NK-92 (cell line): Measurements from ENCODE around the gene C6orf120.
"Not testable (repeated sequence)": the region's sequence is repeated elsewhere in the genome, so short reads cannot be mapped to it uniquely, and the experiment has no call there.

Experiments used
- DNase-seq: peaks from one replicate; lab custom pipeline; 2025; ENCODE audit not compliant: unreplicated experiment; lab: John Stamatoyannopoulos, UW

The C6orf120 gene

DNA sequence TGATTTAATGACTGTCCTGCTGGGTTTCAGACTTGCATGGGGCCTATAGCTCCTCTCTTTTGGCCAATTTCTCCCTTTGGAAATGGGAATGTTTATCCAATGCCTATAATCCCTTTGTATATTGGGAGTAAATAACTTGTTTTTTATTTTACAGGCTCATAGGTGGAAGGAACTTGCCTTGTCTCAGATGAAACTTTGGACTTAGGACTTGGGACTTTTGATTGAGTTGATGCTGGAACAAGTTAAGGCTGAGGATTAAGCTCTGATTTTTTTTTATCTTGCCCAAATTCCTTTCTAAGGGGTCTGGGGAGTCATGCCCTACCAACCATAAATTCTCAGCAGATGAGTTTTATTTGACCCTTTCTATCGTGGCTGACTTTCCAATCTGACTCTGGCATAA is 23.6 kb upstream of the C6orf120 start:
- DNase-seq = no peak

DNA sequence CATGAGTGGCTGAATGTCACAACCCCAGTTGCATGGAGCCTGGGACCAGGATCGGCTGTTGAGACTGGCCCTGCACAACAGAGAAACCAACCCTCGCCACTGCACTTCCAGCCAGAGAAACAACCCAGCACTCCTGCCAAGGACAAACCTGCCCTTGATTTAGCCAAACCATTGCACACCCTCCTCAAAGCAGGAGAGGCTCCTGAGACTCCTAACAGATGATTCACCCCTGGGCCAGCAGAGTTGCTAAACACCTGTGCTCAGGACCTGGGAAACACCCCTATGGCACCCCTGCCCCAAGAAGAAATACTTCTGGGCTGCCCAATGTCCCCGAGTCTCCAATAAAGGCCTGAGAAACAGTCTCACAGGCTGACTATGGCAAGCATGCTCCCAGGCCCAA is 17.9 kb upstream of the C6orf120 start:
- DNase-seq = no peak

DNA sequence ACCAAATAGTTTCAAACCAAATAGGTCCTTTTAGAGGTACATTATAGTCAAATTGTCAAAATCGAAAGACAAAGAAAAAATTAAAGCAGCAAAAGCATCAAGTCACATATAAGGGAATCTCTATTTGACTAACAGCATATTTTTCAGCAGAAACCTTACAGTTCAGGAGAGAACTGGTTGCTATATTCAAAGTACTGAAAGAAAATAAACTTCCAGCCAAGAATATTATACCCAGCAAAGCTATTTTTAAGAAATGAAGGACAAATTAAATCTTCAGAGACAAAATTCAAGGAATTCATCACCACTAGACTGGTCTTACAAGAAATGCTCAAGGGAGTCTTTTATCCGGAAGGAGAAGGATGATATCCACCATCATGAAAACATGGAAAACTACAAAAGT is 16.1 kb upstream of the C6orf120 start:
- DNase-seq = no peak

DNA sequence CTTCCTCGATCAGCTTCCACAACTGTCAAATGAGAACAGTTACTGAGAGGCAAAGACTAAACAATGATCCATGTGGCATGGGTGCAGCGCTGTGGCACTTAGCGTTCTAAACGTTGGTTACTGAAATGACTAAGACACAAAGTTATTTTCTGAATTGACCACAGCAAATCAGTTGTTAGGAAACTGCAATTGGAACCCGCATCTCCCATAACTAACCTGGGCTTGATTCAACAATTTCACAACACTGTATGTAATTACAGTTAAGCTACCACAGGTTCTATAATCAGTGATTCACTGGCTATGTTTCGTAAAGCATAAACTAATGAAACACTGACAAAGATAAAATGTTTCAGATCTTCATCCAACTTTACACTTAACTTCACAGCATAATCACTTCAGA is 12.6 kb upstream of the C6orf120 start:
- DNase-seq = no peak

DNA sequence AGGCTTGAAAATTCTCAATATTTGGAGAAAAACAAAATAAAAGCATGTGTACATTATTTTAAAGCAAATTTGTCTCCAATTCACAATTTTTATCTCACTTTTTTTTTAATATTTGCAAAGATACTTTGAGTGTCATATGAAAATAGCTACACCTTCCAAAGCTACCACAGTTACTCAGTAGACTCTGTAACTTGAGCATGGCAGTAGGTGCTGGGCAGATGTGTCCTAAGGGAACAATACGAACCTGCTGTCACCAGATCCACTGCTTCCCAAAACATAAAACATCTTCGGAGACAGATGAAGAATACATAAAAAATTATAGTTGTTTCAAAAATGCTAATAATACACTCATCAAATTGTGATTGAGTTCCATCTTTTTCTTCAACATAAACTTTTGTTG is 10.7 kb upstream of the C6orf120 start:
- DNase-seq = no peak

DNA sequence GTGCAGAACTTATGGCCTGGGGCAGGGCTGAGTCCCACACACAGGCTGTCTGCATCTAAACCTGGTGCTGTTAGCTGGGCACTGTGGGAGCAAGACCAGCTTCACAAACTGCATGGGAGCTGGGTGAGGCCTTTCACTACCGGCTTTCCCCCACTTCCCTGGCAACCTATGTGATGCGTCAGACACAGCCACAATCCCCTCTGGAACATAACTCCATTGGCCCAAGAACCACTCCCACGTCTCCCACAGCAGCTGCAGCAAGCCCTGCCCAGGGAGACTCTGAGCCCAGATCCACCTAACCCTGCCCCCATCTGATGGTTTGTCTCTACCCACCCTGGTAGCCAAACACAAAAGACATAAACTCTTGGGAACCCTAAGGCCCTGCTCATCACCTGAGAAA is 9.4 kb upstream of the C6orf120 start:
- no peak for DNase-seq

DNA sequence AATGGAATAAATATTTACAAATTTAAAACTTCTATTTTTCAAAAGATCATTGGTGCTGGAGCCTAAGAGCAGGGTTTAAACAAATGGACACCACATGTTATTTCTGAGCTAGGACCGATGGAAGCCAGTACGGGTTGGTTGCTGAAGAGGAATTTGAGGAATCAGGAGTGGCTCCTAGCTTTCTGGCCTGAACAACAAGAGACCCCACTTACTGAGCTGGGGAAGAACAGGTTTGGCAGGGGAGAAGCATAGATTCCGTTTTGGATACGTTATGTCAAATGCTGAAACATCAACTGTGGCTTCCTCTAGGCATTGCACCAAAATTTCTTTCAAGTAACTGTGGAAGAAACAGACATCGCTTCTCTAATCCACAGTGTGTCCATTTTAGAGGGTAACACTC is 6.8 kb upstream of the C6orf120 start:
- no peak for DNase-seq

DNA sequence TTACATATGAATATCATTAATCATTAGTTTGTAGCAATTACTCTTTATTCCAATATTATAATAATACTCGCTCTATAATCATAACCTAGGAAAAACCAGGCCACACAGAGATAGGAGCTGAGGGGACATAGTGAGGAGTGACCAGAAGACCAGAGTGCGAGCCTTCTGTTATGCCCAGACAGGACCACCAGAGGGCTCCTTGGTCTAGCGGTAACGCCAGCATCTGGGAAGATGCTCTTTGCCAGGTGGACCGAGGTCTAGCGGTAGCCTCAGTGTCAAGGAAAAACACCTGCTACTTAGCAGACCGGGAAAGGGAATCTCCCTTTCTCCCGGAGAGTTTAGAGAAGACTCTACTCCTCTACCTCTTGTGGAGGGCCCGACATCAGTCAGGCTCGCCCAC is 4.8 kb upstream of the C6orf120 start:
- DNase-seq = not testable (repeated sequence)

DNA sequence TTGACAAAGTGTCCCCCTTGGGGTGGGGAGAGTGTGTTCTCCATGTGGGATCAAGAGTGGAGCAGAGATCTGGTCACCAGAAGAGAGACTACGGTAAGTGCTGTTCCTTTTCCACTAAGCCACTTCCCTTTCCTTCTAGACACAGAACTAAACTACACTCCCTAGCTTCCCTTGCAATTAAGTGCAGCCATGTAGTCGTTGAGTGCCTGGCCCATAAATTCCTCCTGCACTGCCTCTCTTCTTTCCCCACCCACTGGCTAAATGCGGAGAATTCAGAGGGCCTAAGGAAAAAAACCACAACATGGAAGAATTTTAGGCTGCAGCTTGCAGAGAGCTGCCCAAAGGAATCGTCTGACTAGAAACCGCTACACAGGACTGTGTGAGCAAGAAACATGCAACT is 1.6 kb upstream of the C6orf120 start:
- no peak for DNase-seq

DNA sequence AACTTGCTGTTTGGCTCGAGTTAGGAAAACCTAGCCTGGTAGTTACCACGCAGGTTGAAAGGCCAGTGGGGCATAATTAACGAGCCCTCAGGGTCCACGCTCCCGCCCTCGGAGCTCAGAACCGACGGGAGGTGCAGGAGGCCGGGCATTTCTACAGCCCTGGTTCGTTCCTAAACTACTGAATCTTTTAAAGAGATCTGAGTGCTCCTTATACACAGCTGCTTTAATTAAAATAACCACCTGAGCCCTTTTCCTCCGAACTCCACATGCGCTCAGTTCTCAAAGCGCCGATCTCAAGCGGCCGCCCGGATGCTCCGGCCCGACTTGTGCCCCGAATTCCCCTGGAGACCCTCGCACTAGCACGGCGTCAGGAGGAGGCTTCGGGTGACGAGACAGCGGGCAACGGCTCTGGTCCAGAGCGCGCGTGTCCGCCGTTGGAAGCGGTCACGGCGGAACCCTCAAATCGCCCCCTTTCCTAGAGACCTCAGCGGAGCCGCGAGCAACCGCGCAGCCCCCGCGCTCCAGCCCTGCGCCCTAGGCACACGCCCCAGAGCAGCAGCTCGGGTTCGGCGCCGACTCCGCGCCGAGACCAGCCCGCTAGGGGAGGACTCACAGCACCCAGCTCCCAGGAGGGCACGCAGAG is 494 bp upstream of the C6orf120 start:
- no peak for DNase-seq

DNA sequence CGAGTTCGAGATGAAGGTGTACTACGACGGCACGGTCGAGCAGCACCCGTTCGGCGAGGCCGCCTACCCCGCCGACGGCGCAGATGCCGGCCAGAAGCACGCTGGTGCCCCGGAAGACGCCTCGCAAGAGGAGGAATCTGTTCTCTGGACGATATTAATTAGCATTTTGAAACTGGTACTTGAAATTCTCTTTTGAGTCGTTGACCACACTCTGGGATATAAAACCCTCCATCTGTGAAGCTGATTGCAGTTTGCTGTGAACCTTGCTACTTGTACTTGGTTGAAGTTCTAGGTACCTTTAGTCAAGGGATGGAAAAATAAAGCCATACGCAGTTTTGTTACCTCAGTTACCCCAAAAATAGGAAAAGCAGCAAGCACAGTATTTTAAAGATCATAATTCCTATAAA is 917 bp downstream of the C6orf120 start:
- DNase-seq = no peak

DNA sequence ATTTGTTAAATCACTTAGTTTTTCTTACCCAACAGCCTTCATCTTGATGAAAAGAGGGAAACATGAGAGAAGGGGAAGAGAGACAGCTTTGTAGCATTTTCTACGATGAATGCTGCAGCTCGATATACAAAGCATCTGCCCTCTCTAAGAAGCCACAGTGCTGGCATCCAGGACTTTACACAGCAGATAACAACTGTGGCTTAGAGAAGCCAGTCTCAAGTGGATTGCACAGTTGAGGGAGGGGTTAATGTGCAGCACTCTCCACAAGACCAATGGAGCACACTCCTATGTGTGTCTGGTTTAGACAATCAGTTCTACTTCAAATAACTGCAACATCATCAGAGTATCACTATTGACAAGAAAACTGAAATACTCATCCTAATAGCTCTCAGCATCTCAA is 5.8 kb downstream of the C6orf120 start:
- DNase-seq = no peak

DNA sequence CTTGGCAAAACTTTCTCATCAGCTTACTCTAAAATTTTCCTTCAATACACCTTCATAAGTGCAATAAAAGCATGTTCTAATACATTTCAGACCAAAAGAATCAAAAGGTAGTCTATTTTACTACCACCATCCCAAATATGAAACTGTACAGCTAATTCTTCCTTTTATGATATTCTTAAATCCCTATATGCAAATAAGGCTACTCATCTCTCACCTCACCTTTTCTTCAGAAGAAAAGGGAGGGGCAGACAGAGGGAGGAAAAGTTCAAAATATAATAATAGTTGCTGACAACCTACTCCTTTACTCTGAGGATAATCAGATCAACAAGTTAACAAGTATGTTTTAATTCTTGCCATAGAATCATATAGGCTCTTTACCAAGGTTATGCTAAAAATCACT is 7.4 kb downstream of the C6orf120 start:
- DNase-seq = no peak

DNA sequence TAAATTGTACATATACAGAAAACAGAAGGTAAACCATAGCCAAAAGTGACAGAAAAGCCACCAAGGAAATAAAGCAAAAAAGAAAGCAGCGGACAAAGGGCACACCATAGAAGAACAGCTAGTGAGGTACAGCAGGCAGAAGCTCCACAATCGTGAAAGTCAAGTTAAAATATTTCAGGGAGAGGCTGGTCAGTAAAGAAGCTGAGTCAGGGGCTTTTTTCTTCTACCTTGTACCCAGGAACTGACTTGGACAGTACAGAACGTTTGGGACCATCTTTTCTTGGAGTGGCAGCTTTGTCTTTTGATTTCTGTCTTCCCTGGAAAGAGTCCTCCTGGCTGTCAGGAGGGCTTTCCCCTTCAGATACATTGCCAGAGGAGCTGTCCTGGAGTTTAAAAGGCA is 8.1 kb downstream of the C6orf120 start:
- no peak for DNase-seq

DNA sequence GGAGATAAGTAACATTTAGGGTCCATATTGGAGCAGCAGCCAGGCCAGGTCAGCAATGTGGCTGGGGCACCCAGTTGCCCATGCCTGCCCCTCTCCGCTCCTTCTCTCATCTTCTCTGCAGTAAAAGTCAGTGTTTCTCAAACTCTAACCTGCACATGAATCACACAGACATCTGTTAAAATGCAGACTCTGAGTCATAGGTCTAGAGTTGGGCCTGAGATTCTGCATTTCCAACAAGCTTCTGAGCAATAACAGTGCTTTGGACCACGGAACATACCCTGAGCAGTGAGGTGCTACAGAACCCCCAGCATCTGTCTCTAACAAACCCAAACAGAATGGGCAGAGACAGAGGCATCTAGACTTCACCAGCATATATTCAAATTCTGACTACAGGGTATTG is 12.3 kb downstream of the C6orf120 start:
- no peak for DNase-seq

DNA sequence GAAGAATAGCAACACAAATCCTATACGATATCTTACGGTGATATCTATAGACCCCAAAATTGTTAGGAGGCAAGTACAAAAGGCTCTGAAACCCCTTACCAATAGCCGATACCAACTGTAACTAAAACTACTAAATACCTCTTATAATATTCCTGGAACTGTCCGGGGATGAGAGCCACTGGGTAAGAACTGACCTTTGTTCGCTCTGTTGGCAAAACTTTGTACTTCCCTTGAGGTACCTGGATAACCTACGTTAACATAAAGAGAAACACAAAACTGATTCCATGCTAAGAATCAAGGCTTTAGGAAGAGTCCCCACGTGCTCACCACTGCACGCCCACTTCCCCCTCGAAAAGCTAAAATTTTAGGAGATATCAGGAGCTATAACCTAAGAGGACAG is 12.7 kb downstream of the C6orf120 start:
- DNase-seq = no peak

DNA sequence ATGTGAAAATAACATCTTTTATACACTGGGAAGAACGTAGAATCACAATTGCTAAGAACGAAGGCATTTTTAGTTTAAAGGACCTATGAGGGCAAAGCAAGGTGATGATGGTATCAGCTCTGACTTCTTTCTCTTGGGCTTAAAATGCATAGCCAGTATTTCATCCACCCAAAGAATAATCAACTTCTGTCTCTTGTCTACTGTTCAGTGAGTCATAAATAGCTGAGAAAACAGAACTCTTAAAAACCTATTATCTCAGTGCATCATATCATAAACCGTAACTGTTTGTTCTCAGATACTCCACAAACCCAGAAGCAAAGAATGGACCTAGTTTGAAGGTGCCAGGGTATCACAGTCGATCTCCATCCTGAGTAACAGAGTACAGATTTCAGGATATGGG is 17.2 kb downstream of the C6orf120 start:
- DNase-seq = no peak

DNA sequence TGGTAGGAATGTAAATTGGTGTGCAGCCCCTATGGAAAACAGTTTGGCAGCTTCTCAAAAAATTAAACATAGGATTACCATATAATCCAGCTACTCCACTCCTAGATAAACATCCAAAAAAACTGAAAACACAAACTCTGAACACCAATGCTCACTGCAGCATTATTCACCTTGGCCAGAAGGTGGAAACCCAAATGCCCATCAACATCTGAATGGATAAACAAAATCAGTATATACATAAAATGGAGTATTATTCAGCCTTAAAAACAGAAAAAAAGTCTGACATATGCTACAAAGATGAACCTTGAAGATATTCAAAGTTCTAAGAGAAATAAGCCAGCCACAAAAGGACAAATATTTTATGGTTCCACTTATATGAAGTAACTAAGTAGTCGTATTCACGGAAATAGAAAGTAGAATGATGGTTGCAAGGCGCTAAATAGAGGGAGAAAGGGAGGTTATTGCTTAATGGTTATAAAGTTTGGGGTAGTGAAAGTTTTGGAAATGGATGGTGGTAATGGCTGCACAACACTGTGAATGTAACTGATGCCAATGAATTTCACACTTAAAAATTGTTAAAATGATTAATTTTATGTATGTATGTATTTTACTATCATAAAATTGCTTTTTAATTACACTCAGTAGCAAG is 18.4 kb downstream of the C6orf120 start:
- DNase-seq = no peak

DNA sequence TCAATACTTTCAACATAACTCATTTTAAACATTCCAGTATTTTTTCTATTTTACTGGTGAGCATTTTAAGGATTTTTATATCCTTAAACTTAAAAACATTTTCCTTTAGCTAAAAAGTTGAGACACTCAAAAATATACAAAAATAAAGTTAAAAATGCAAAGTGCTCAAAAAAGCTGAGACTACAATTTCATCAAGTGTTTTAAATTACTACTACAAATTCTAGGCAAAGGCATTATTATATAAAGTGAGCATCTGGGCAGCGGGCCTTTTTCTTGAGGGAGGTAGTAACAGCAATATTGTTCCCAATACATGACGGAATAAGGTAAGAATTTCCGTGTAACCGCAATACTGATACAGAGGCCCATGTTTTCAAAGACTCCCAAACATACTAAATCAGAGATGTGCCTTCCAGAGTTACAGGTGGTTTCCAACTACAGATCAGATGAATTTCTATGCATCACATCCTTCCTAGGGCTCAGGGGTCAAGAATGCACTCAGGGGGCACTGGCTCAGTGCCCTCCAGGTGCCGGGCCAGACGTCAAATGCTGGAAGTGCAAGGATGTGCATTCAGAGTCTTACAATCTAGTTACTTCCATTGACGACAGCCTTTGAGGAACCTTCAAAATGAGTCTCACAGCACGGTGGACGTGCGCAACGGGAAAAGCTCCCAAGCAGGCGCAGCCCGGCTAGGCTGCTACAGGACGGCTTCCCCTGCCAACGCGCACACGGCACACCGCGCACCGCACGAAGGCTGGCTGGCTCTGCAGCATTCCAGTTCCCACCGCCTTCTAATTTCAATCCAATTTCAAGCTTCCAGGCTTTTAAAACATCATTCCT is 20.7 kb downstream of the C6orf120 start:
- no peak for DNase-seq

DNA sequence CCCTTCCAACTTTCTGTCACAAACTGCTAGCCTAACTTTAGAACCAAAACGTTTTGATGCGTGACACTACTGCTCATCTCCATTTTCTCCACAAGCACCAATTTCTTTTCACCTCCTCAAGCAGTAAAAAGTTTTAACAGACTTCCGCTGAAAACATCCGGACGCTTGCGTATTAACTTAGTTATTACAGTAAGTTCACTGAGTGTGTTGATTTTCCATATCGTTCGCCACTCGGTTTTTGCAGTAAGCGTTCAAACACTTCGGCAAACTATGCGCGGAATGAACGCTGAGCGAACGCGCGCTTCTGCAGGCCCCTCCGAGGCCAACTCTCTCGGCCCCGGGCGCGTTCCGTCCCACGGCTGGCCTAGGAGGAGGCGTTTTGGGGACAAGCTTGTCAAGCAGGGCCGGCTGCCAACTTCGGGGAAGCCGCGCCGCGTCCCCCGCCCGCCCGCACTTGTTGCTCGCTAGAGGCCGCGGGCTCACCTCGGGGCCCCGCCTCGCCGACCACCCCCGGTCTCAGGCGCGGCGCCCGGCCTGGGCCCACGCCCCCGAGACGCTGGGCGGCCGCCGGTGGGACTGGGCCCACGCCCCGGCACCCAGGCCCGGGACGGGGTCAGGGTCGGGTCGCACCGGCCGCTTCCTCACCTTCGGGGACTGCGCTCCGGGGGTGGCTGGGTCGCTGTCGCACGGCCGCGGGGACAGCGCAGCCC is 21.4 kb downstream of the C6orf120 start:
- no peak for DNase-seq

DNA sequence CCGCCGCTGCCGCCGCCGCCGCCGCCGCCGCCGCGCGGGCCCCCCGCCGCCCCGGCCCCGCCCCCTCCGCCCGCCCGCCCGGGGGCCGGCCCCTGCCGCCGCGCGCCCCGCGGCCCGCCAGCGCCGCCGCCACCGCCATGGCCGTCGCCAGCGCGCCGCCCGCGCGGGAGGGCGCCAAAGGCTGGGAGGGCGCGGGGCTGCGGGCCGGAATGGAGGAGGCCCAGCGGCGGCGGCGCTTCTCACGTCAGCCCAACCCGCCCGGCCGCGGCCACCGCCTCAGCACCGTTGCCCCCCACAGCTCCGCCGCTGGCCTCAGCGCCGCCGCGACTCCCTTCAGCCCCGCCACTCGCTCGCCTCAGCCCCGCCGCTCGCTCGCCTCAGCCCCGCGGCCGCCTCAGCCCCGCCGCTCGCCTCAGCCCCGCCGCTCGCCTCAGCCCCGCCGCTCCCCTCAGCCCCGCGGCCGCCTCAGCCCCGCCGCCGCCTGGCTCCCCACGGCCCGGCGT is 22.1 kb downstream of the C6orf120 start:
- no peak for DNase-seq
